Trophoblast cell (in vitro differentiated cells and primary cell): Measurements from ENCODE around the gene GLI2.
A peak's percentile ranks its signal among the peaks of the same experiment; 100 is the strongest.

Experiments used
- DNase-seq, 2 donors: peaks; one replicate each; pipeline ENCODE4 v3.0.0-alpha.2; 2016
- H2AFZ ChIP-seq: 2 replicates; pipeline ENCODE4 v1.6.1; 2013; ENCODE audit warnings: low read length, moderate library complexity, mild to moderate bottlenecking; ENCODE audit not compliant: insufficient read depth, poor library complexity
- H2AK5ac ChIP-seq: 2 replicates; pipeline ENCODE4 v1.6.1; 2013; ENCODE audit warnings: mild to moderate bottlenecking, low read length
- H2BK120ac ChIP-seq: 2 replicates; pipeline ENCODE4 v1.6.1; 2013; ENCODE audit warnings: low read length, mild to moderate bottlenecking, moderate library complexity; ENCODE audit not compliant: insufficient read depth, poor library complexity
- H2BK12ac ChIP-seq: 2 replicates; pipeline ENCODE4 v1.6.1; 2013; ENCODE audit warnings: mild to moderate bottlenecking, low read length, moderate library complexity
- H2BK5ac ChIP-seq: 2 replicates; pipeline ENCODE4 v1.6.1; 2013; ENCODE audit warnings: low read length, low read depth, moderate library complexity, mild to moderate bottlenecking; ENCODE audit not compliant: poor library complexity
- H3K14ac ChIP-seq: 2 replicates; pipeline ENCODE4 v1.6.1; 2013; ENCODE audit warnings: mild to moderate bottlenecking, low read length
- H3K18ac ChIP-seq: 2 replicates; pipeline ENCODE4 v1.6.1; 2013; ENCODE audit warnings: mild to moderate bottlenecking, low read length
- H3K23ac ChIP-seq: 2 replicates; pipeline ENCODE4 v1.6.1; 2013; ENCODE audit warnings: low read length
- H3K27ac ChIP-seq: 2 replicates; pipeline ENCODE4 v1.5.1; 2013; ENCODE audit warnings: low read depth, mild to moderate bottlenecking, inconsistent platforms, low read length, moderate library complexity
- H3K27me3 ChIP-seq: 2 replicates; pipeline ENCODE4 v1.6.1; 2013; ENCODE audit warnings: inconsistent platforms, mild to moderate bottlenecking, low read length, moderate library complexity; ENCODE audit not compliant: insufficient read depth
- H3K36me3 ChIP-seq, 2 experiments: 1 replicate in 1 of 2; 2 replicates in 1 of 2; pipeline ENCODE4 v1.6.1; 2013; ENCODE audit warnings: low read length in 2 of 2, mild to moderate bottlenecking in 2 of 2, moderate library complexity in 1 of 2; ENCODE audit not compliant: insufficient read depth in 2 of 2, control insufficient read depth in 1 of 2
- H3K4ac ChIP-seq: 2 replicates; pipeline ENCODE4 v1.6.1; 2013; ENCODE audit warnings: low read depth, mild to moderate bottlenecking, low read length, moderate library complexity
- H3K4me1 ChIP-seq, 2 experiments: 1 replicate in 1 of 2; 2 replicates in 1 of 2; pipeline ENCODE4 v1.6.1; 2013; ENCODE audit warnings: low read length in 2 of 2, mild to moderate bottlenecking in 2 of 2, moderate library complexity in 1 of 2; ENCODE audit not compliant: insufficient read depth in 2 of 2, control insufficient read depth in 1 of 2
- H3K4me2 ChIP-seq: 2 replicates; pipeline ENCODE4 v1.6.1; 2013; ENCODE audit warnings: inconsistent platforms, mild to moderate bottlenecking, low read length, moderate library complexity
- H3K4me3 ChIP-seq: 2 replicates; pipeline ENCODE4 v1.5.1; 2013; ENCODE audit warnings: mild to moderate bottlenecking, low read depth, low read length, inconsistent platforms
- H3K79me1 ChIP-seq: one replicate; pipeline ENCODE4 v1.6.1; 2013; ENCODE audit warnings: low read length
- H3K79me2 ChIP-seq: 2 replicates; pipeline ENCODE4 v1.6.1; 2013; ENCODE audit warnings: low read length, mild to moderate bottlenecking; ENCODE audit not compliant: control insufficient read depth, insufficient read depth, poor library complexity
- H3K9ac ChIP-seq: 2 replicates; pipeline ENCODE4 v1.6.1; 2013; ENCODE audit warnings: mild to moderate bottlenecking, low read length
- H3K9me3 ChIP-seq: 2 replicates; pipeline ENCODE4 v1.6.1; 2013; ENCODE audit warnings: low read depth, mild to moderate bottlenecking, control low read depth, inconsistent platforms, low read length; ENCODE audit not compliant: insufficient read depth
- H4K12ac ChIP-seq: 2 replicates; pipeline ENCODE4 v1.6.1; 2013; ENCODE audit warnings: low read depth, mild to moderate bottlenecking, low read length, moderate library complexity
- H4K8ac ChIP-seq: 2 replicates; pipeline ENCODE4 v1.6.1; 2013; ENCODE audit warnings: low read depth, mild to moderate bottlenecking, low read length, moderate library complexity
- H4K91ac ChIP-seq: one replicate; pipeline ENCODE4 v1.6.1; 2013; ENCODE audit warnings: low read depth, mild to moderate bottlenecking, low read length, moderate library complexity
- WGBS: extraction: QIAGEN DNeasy Blood & Tissue Kit; methylation state at CpG from one replicate; pipeline ENCODE4 v1.1.7; 2013; ENCODE audit warnings: missing lambda C conversion rate; ENCODE audit not compliant: insufficient read length, insufficient coverage; ENCODE audit errors: extremely low coverage; 5-methylcytosine and 5-hydroxymethylcytosine counted together

Gene GLI2

GRCh38 chr2:120740375-120740764 lies 4.7 kb downstream of the GLI2 start:
- peaks cover 15 to 28% of the 10 kb centered on the region in 2 experiments for H3K4me1 ChIP-seq
- H3K9ac ChIP-seq, result no peak overlapping the region
- H3K9me3 ChIP-seq, result no peaks in the 10 kb centered on the region
- no peak overlapping the region for H3K23ac ChIP-seq
- H3K27me3 ChIP-seq, result peaks cover 17% of the 10 kb centered on the region
- no peak overlapping the region for H4K12ac ChIP-seq
- DNase-seq, result no peak
- H2BK120ac ChIP-seq, result no peak overlapping the region
- no peak overlapping the region for H2AFZ ChIP-seq
- peak overlapping the region; percentile 90 for H3K4me2 ChIP-seq
- no CpG with 5 or more reads among the region's 8 CpGs for WGBS
- H2BK12ac ChIP-seq, result no peak overlapping the region
- H2AK5ac ChIP-seq, result no peak overlapping the region
- no peak overlapping the region for H2BK5ac ChIP-seq
- H3K79me2 ChIP-seq, result peaks cover 6% of the 10 kb centered on the region
- no peak overlapping the region for H3K4ac ChIP-seq
- H3K79me1 ChIP-seq, result peaks cover 11% of the 10 kb centered on the region
- H3K18ac ChIP-seq, result no peak overlapping the region
- H3K14ac ChIP-seq, result no peak overlapping the region
- no peak overlapping the region for H3K27ac ChIP-seq
- H4K91ac ChIP-seq, result no peak overlapping the region
- no peak overlapping the region for H3K4me3 ChIP-seq
- H3K36me3 ChIP-seq, result no peaks in the 10 kb centered on the region
- H4K8ac ChIP-seq, result no peak overlapping the region

GRCh38 chr2:120740765-120741524 lies 5.3 kb downstream of the GLI2 start:
- DNase-seq, result no peak
- Histone ChIP-seq H3K23ac (no peak overlapping the region), H3K4me1 (peaks cover 15 to 28% of the 10 kb centered on the region in 2 experiments), H4K91ac (no peak overlapping the region), H3K9ac (no peak overlapping the region), H2BK12ac (no peak overlapping the region), H3K27ac (no peak overlapping the region), H4K12ac (no peak overlapping the region), H4K8ac (no peak overlapping the region), H2AK5ac (no peak overlapping the region), H3K36me3 (no peaks in the 10 kb centered on the region), H3K18ac (peak overlapping the region; percentile 41), H2AFZ (peak overlapping the region; percentile 37), H3K4me3 (no peak overlapping the region), H3K4me2 (peak overlapping the region; percentile 90), H3K27me3 (peaks cover 16% of the 10 kb centered on the region), H3K4ac (no peak overlapping the region), H3K14ac (peak overlapping the region; percentile 32), H3K79me1 (peaks cover 11% of the 10 kb centered on the region), H2BK5ac (no peak overlapping the region), H2BK120ac (no peak overlapping the region), H3K9me3 (no peaks in the 10 kb centered on the region), H3K79me2 (peaks cover 6% of the 10 kb centered on the region)
- WGBS, result no CpG with 5 or more reads among the region's 20 CpGs

- H2BK120ac ChIP-seq, result peak overlapping the region; percentile 68
- H3K4me3 ChIP-seq, result peak overlapping the region; percentile 62
- H2AFZ ChIP-seq, result peak overlapping the region; percentile 67
- peak overlapping the region; percentile 58 for H3K18ac ChIP-seq
- H4K91ac ChIP-seq, result peak overlapping the region; percentile 72
- H3K14ac ChIP-seq, result peak overlapping the region; percentile 60
- peak overlapping the region; percentile 87 for H4K8ac ChIP-seq
- H3K79me1 ChIP-seq, result peaks cover 8% of the 10 kb centered on the region
- peak overlapping the region; percentile 31 for H3K9ac ChIP-seq
- WGBS, result no CpG with 5 or more reads among the region's 81 CpGs
- peak overlapping the region; percentile 66 for H2BK12ac ChIP-seq
- no peaks in the 10 kb centered on the region for H3K36me3 ChIP-seq
- H3K9me3 ChIP-seq, result no peaks in the 10 kb centered on the region
- peak overlapping the region; percentile 47 for H2BK5ac ChIP-seq
- no peak overlapping the region for H3K4ac ChIP-seq
- H4K12ac ChIP-seq, result peak overlapping the region; percentile 48
- peaks cover 11 to 23% of the 10 kb centered on the region in 2 experiments for H3K4me1 ChIP-seq
- peaks cover 3% of the 10 kb centered on the region for H3K79me2 ChIP-seq
- H3K27ac ChIP-seq, result no peak overlapping the region
- H3K27me3 ChIP-seq, result peaks cover 7% of the 10 kb centered on the region
- H3K4me2 ChIP-seq, result peak overlapping the region; percentile 90
- DNase-seq, result no peak
- no peak overlapping the region for H3K23ac ChIP-seq
- no peak overlapping the region for H2AK5ac ChIP-seq
These were observed 6.2 kb downstream of the GLI2 start for GRCh38 chr2:120741571-120742561.

DNA sequence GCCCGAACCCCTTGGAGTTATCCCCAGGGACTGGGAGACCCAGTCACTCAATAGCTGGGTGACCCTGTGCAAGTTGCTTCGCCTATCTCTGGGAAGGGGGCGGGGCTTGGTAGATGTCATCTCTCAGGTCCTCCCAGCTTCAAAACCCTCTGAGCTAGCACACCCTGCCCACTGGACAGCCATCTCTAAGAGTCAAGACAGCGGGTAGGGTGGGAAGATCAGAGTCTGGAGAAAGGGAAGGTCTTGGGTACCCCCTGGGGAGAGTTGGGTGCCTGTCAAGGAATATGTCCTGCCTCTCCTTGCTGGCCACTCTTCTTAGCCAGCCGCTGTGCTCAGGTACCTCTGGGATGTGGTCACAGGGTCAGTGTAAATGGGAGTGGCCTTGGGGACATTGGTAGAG lies 8.0 kb downstream of the GLI2 start:
- Histone ChIP-seq H3K23ac (no peak overlapping the region), H4K8ac (no peak overlapping the region), H4K12ac (no peak overlapping the region), H3K9me3 (no peaks in the 10 kb centered on the region), H2BK5ac (no peak overlapping the region), H3K14ac (no peak overlapping the region), H3K79me1 (peaks cover 4% of the 10 kb centered on the region), H4K91ac (no peak overlapping the region), H3K36me3 (no peaks in the 10 kb centered on the region), H3K4ac (no peak overlapping the region), H3K27ac (no peak overlapping the region), H3K9ac (no peak overlapping the region), H3K79me2 (peaks cover 3% of the 10 kb centered on the region), H3K4me2 (no peak overlapping the region), H2BK12ac (no peak overlapping the region), H2AFZ (no peak overlapping the region), H2BK120ac (no peak overlapping the region), H3K4me3 (peak overlapping the region; percentile 37), H3K27me3 (no peaks in the 10 kb centered on the region), H2AK5ac (no peak overlapping the region), H3K18ac (no peak overlapping the region), H3K4me1 (peaks cover 7 to 13% of the 10 kb centered on the region in 2 experiments)
- WGBS, result no CpG with 5 or more reads among the region's 5 CpGs
- no peak for DNase-seq
